GM12864 (cell line): ENCODE results near the gene SLC27A4.
A peak's percentile ranks its signal among the peaks of the same experiment; 100 is the strongest.

Experiments
- DNase-seq: peaks from one replicate; pipeline ENCODE4 v3.0.0-alpha.2; 2011; ENCODE audit warnings: low read depth
- H3K4me3 ChIP-seq: 2 replicates; pipeline ENCODE4 v1.5.1; 2011; ENCODE audit warnings: mild to moderate bottlenecking, low read depth, low read length, control low read depth
- CTCF ChIP-seq: IDR thresholded peaks from 2 replicates; pipeline ENCODE4 v1.5.1; 2011; ENCODE audit warnings: low read depth, mild to moderate bottlenecking, moderate library complexity, low read length, control low read depth, inconsistent platforms; ENCODE audit errors: missing control alignments

SLC27A4 gene

GRCh38 chr9:128362774-128363173 lies 22.4 kb downstream of the SLC27A4 start:
- DNase-seq: no peak
- H3K4me3 ChIP-seq: no peak overlapping the region
- TF ChIP-seq CTCF: no peak

- TF ChIP-seq CTCF: no peak
- H3K4me3 ChIP-seq: no peak overlapping the region
- DNase-seq: no peak
Measured at GRCh38 chr9:128365525-128365924, 25.2 kb downstream of the SLC27A4 start.

GRCh38 chr9:128369024-128369706 lies 28.8 kb downstream of the SLC27A4 start:
- no peak overlapping the region for H3K4me3 ChIP-seq
- no peak for TF ChIP-seq CTCF
- no peak for DNase-seq

GRCh38 chr9:128370367-128370751 lies 30.0 kb downstream of the SLC27A4 start:
- no peak for TF ChIP-seq CTCF
- peak overlapping the region; percentile 66 for H3K4me3 ChIP-seq
- no peak for DNase-seq

GRCh38 chr9:128370752-128371629 lies 30.7 kb downstream of the SLC27A4 start, which contains the start of gene URM1:
TSS of gene URM1 (plus strand) at chr9:128371374. CDS start at chr9:128371381, 7 bp downstream.
- TF ChIP-seq CTCF: no peak
- peak; percentile 74 for DNase-seq
- H3K4me3 ChIP-seq: peak within 1 kb of the TSS; percentile 66

- H3K4me3 ChIP-seq: peak overlapping the region; percentile 66
- no peak for TF ChIP-seq CTCF
- DNase-seq: no peak
Measured at GRCh38 chr9:128371630-128372117, 31.3 kb downstream of the SLC27A4 start.
